IPS-NIHi11 (cell line): ENCODE measurements around the gene CYP1A2.
"Not testable (repeated sequence)": the region's sequence is repeated elsewhere in the genome, so short reads cannot be mapped to it uniquely, and the experiment has no call there.

Source experiments
- DNase-seq: peaks from one replicate; pipeline ENCODE4 v3.0.0; 2012; ENCODE audit warnings: mixed read lengths, low spot score

Gene CYP1A2

DNA sequence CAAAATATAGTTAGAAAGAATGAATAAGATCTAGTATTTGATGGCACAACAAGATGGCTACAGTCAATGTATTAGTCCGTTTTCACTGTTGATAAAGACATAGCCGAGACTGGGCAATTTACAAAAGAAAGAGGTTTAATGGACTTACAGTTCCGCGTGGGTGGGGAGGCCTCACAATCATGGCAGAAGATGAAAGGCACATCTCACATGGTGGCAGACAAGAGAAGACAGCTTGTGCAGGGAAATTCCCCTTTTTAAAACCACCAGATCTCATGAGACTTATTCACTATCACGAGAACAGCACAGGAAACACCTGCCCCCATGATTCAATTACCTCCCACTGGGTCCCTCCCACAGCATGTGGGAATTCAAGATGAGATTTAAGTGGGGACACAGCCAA lies 10.4 kb upstream of the CYP1A2 start:
- not testable (repeated sequence) for DNase-seq

DNA sequence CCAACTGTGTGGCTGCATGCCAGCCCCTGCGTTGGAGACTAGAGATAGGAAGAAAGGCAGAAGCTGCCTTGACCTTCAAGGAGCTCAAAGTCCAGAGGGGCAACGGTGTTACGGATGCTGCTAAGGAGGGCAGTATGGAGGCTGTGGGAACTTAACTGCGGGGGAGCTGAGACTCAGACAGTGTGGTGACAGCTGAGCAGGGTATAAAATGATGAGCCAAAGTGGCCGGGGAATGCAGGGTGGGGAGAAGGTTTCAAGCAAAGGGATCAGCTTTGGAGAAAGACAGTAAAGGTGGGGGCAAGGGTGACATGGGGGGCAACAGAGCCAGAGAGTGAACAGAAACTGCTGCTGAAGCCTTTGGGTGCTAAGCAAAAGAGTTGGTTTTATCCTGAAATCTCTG lies 6.2 kb upstream of the CYP1A2 start:
- no peak for DNase-seq

DNA sequence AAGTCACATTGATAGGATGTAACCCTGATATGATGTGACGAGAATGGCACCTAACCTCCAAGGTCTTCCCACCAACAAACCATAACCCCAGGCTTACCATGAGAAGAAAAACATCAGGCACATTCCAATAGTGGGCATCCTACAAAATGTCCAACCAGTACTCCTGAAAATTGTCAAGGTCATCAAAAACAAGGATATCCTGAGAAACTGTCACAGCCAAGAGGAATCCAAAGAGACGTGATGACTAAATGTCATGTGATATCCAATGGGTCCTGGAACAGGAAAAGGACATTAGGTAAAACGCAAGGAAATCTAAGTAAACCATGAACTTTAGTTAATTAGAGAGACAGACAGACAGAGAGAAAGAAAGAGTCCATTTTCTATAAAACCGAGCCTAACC lies 2.3 kb upstream of the CYP1A2 start:
- DNase-seq: no peak

DNA sequence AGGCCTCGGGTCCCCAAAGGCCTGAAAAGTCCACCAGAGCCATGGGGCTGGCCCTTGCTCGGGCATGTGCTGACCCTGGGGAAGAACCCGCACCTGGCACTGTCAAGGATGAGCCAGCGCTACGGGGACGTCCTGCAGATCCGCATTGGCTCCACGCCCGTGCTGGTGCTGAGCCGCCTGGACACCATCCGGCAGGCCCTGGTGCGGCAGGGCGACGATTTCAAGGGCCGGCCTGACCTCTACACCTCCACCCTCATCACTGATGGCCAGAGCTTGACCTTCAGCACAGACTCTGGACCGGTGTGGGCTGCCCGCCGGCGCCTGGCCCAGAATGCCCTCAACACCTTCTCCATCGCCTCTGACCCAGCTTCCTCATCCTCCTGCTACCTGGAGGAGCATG lies 1.2 kb downstream of the CYP1A2 start:
- DNase-seq: no peak

DNA sequence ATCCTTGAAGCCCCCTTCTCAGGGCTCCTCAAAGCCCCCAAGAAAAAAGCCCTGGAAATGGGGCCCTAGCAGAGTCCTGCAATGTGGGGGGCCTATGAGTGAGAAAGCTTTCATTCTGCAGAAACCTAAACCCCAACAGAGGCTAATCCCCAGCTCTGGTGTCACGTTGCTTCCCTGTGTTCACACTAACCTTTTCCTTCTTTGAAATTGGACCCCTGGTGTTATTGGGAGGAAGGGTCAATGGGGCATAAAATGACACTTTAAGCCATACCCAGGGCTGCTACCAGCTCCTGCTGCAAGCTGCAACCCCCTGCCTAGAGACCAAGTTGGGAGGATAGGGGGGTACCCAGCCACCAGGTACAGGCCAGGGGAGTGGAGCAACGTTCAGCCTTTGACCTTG lies 2.1 kb downstream of the CYP1A2 start:
- peak; percentile 60 for DNase-seq

DNA sequence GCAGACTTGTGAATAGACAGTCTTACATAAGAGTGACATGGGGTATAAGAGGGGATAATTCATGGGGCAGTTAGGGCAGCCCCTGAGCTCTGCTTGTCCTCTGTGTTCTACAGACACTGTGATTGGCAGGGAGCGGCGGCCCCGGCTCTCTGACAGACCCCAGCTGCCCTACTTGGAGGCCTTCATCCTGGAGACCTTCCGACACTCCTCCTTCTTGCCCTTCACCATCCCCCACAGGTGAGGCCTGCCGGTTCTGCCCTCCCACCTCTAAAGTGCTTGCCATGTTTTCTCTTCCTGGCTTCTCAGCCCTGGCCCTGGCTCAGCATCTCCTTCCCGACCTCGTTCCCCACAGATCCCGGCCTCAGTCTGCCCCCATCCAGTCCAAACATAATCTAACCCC lies 3.4 kb downstream of the CYP1A2 start:
- no peak for DNase-seq

DNA sequence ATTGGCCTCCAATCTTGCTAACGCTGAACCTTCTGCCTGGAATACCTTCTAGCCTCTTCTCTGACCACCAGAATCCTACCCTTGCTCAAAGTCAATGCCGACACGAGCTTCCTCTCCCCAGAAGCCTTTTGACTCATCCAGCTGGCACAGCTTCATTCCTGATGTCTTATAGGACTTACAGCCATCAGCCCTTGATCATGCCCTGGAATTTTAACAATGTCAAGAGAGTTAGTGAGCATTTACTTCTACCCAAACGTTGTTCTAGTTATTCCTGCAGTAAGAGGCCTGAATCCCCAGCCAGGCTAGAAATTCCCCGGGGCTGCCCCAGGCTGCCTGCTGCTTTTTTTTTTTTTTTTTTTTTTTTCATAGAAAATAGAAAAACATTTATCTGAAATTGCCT lies 3.9 kb downstream of the CYP1A2 start:
- no peak for DNase-seq

DNA sequence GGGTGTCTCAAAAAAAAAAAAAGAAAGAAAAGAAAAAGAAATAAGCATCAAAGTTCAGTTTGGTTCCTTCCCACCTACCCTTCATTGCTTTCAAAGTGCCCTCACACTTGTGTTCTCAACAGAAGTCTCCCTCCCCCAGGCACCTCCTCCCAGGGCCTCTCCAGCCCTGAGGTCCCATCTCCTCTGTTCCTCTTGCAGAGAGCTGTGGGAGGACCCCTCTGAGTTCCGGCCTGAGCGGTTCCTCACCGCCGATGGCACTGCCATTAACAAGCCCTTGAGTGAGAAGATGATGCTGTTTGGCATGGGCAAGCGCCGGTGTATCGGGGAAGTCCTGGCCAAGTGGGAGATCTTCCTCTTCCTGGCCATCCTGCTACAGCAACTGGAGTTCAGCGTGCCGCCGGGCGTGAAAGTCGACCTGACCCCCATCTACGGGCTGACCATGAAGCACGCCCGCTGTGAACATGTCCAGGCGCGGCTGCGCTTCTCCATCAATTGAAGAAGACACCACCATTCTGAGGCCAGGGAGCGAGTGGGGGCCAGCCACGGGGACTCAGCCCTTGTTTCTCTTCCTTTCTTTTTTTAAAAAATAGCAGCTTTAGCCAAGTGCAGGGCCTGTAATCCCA lies 6.1 kb downstream of the CYP1A2 start:
- no peak for DNase-seq

DNA sequence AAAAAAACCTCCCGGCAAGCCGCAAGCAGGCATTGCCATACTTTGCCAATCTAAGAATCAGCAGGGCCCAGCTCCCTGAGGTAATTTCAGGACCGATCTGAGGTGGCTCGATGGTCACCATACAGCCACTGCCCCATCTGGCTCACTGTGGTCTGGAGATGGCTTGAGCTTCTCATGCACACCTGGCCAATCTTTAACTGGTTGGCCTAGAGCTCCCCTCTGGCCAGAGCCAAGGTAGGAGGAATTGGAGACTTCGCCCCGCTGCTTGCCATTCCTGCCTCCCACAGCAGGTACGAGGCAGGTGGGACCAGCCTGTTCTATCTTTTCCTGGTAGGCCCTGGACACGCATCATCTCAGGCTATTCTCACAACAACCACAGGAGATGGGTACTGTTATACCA lies 10.1 kb downstream of the CYP1A2 start:
- DNase-seq: no peak

DNA sequence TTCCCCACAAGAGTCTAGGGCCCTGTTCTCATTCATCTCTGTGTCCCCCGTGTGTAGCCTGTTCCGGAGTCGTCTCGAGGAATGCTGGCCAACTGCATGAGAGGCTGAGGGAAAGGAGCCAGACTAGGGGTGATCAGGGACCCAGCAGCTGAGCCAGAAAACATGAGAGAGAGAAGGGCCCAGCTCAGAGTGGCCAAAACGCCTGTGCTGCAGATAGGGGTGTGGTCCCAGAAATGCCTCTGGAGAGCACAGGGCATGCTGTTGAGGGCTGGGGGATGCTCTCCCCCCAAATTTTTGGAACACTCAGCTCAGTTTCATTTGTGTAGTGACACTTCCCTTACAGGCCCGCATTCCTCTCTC lies 14.1 kb downstream of the CYP1A2 start:
- DNase-seq: no peak

DNA sequence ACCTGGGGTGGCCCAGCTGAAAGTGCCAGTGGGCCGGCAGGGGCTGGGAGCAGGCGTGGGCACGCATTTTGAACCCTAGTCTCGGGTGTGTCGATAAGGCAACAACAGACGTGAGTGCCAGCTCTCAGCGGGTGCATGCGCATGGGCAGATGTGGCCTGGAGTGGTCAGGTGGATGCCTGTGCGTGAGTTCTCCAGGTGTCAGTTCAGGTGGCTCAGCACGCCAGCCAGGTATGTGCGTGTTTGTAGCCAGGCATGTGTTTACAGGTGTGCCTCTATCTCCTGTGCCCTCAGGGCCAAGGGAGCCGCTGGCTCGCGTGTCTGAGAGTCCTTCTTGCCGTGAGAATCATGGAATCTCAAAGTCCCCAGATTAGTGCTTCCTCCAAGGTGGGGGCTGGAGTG lies 14.8 kb downstream of the CYP1A2 start:
- no peak for DNase-seq

DNA sequence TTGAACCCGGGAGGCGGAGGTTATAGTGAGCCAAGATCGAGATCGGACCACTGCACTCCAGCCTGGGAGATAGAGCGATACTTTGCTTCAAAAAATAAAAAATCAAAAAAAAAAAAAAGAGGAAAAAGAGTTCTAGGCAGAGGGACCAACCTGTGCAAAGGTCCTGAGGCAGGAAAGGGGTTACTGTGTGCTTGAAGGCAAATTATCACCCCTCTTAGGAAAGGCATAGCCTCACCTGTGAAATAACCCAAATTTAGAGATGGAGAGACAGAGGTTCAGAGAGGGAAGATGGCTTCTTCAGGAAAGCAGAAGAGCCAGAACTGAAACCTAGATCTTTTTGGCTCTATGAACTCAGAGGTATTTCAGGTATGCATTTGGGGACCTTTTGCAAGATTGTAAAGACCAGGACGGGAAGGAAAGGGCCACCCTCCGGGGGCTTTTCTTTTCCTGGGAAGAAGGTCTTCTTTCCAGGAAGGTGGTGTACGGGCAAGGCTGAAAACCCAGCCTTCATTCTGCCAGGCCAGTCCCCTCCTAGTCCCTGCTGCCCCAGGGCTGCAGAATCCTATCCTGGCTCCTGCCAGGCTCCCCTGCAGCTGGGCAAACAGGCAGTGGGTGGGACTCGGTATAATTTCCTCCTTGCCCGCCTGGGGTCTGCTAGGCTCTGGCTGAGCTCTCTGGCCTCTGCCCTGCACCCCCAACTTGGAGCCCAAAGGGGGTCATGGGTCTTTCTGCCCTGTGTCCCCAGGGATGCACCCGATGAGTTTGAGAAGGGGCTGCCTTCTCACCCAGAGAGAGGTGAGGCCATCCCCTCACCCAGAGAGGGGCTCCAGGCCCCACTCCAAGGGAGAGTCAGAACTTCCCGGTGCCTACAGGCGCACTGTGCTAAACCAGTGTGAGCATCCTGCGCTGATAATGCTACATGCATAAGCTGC lies 18.8 kb downstream of the CYP1A2 start:
- DNase-seq: no peak

DNA sequence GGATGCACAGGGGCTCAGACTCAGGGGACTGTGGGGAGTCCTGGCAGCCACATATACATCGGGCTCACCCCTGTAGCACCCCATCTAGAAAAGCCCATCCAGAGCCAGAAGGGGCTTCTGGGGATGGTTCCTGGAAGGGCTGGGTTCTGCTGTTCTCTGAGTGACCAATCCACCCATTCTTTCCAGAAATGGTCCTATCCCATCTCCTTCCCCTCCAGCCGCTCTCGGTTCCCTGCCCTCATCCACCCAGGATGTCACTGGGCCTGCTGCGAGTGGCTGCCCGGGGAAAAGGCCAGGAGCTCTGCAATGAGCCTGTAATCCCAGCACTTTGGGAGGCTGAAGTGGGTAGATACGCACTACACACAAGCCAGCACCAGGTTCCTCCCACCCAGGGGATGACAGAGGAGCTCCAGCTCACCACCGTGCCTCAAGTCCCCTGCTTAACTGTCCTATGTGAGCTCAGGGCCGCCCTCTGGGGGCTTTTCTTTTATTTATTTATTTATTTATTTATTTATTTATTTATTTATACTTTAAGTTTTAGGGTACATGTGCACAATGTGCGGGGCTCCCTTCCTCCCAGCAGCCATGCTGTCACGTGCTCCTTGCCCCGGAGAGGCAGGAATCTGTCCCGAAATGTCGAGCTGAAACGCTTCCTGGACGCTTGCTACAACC lies 19.6 kb downstream of the CYP1A2 start:
- DNase-seq: no peak

DNA sequence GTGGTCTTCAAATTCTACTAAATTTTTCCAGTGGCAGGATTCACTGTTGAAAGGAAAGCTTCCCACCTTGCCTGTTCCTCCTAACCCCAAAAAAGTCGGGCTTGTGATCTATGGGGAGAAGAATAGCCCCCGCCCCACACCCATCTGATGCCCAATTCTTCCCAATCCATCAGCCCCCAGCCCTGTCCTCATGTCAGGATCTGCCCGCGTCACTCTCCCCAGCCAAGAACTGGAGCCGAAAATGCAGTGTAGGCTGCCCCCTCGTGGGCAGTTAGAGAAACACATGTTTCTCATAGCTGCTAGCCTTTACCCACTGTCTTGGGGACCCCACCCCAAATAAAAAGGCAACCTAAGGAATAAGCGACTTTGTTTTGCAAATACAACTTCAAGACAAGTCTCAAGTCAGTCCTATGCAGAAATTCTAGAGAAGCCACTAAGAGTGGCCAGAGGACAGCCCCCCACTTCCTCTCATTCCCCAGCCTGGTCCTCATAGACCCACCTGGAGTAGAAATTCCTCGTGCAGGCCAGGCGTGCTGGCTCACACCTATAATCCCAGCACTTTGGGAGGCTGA lies 20.2 kb downstream of the CYP1A2 start:
- DNase-seq: peak; percentile 79

DNA sequence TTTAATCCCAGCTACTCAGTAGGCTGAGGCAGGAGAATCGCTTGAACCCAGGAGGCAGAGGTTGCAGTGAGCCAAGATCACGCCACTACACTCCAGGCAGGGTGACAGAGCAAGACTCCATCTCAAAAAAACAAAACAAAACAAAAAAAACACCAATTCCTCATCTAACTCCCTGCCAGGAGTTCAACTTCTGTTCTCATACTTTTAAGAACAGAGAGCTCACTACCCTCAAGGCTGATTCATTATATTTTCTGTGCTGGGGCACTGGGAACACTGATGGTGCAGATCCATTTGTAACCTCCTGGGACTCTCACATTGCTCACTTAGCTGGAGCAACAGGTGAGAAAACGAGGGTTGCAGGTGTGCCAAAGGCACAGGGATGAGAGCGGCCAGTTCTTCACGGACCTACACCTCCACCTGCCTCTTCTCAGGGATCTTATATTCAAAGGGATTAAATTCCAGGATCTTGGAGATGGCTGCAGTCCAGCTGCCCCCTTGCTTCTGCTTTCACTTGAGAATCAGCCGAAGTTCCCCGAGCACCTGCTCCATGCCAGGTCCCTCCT lies 20.9 kb downstream of the CYP1A2 start:
- no peak for DNase-seq

DNA sequence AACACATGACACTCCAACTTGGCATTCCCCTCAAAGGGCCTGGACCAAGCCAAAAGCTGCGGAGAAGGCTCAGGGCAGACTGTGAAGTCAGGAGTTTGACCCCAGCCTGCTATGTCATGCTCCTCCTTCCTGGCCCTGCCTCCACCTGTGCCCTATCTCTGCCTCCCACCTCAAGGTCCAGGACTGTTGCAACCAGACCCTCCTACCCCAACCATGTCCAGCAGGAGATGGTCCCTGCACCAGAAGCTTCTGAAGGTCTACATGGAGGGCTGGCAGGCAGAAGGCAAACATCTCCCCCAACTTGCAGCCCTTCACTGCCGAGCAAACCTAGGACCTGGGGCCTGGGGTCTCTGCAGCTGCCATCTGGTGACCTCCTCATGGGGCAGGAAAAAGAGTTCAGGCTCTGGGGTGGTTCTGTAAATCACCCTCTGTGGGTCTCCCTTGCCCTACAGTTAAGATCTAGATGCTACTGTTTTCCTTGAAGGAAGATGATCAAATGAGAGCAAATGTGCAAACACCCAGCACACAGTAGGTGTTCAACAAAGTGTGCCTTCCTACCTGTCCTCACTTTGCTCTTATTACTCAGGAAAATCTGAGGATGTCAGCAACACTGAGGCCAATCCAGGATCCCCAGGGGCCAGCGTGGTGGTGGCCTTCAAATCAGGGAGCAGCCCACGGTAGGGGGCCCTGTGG lies 21.7 kb downstream of the CYP1A2 start:
- DNase-seq: no peak

DNA sequence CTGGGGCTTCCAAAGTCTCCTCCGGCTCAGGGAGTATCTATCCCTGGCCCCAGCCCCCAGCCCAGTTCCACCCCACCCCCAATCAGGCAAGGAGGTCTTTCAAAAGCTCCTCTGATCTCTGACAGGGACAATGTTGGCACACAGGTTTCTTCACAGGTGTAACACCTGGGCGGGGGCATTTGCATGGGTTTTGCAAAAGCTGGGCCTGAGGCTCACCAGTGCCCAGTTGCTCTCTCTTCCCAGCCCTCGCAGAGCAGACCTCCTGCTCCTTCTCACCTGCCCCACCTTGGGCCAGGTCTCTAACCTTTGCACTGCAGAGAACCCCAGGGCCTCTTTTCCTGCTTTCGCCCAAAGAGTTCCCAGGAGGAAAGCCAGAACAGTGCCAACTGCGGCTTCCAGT lies 24.7 kb downstream of the CYP1A2 start:
- no peak for DNase-seq

DNA sequence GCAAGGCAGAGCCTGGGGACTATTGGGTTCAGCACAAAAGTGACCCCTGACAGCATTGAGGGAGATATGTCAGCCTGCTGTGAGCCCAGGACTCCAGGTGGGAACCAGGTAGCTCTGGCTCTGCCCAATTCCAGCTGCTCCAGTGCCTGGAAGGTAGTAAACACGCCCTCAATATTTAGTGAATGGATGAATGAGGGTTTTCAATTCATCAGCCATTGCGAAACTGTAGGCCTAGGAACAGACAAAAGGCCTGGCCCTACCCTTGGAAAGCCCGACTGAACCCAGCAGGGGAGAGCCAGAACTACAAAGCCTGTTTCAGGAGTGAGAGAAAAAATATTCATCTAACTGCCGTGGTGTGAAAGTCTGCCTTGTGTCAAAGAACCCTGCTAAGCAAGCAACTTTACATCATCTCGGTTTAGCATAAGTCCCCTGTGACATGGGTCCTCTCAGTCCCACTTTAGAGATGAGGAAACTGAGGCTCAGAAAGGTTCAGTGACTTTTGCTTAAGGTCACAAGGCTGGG lies 25.1 kb downstream of the CYP1A2 start:
- peak; percentile 60 for DNase-seq

DNA sequence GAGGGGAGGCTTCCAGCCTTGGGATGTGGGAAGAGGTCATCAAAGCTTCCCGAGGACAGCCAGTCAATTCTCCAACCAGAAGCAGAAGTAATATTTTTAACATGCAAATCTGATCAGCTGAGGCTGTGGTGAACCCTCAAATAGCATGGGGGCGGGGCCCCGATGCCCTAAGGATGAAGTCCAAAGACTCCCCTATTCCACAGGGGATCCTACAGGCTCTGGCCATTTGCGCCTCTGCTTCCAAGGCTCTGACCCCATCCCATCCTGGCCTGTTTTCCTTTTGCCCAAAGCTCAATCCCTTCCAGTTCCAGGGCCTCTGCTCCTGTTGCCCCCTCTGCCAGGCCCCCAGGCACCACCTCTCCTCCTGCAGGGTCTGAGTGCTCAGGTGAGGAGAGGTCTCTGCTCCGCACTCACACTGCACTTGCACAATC lies 26.5 kb downstream of the CYP1A2 start:
- DNase-seq: no peak

DNA sequence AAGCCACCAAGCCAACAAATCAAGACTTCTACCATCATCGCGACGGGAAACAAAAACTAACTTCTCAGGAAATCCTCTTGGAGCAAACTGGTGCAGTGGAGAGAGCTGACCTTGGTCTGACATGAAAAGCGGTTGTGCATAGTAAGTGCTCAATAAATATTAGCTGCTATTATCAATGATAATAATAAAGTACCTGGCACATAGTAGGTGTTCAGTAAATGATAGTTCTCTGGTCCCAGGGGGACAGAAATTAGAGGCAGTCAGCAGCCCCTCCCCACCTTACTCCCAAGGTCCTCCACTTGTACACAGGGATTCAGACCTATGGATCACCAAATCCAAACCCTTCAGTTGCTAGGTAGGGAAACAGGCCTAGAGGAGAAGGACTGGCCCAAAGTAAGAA lies 27.2 kb downstream of the CYP1A2 start:
- no peak for DNase-seq
